HEK293 (cell line): Measurements from ENCODE around the gene TRAF1.

Experiments used
- CTCF ChIA-PET: fragments of 350-600 bp; formaldehyde crosslinking; extraction: SDS; loops from one replicate; lab custom pipeline; 2021; ENCODE audit warnings: antibody characterized with exemption; lab: Yijun Ruan, JAX
- POLR2A ChIA-PET: fragments of 300-600 bp; formaldehyde crosslinking; extraction: SDS; loops from one replicate; lab custom pipeline; 2020; ENCODE audit warnings: antibody characterized with exemption, inconsistent platforms; lab: Yijun Ruan, JAX
- H3K27ac ChIP-seq: fragments of 200-500 bp; sonication (Bioruptor generic); 2 replicates; pipeline ENCODE4 v1.5.1; 2014; ENCODE audit warnings: low read depth, low read length, control low read depth, inconsistent platforms; ENCODE audit errors: extremely low read depth
- H3K36me3 ChIP-seq, 2 experiments: fragments of 200-500 bp in 1 of 2; sonication (Bioruptor generic) in 1 of 2; 1 replicate in 1 of 2; 2 replicates in 1 of 2; pipeline ENCODE4 v1.5.1; 2014 to 2017; ENCODE audit warnings: inconsistent platforms in 2 of 2, low read length in 2 of 2; ENCODE audit not compliant: control insufficient read depth in 2 of 2, insufficient read depth in 1 of 2
- H3K4me1 ChIP-seq: fragments of 200-500 bp; sonication (Bioruptor generic); 2 replicates; pipeline ENCODE4 v1.5.1; 2014; ENCODE audit warnings: mild to moderate bottlenecking, low read length, inconsistent platforms; ENCODE audit not compliant: control insufficient read depth, insufficient read depth
- H3K4me3 ChIP-seq: 2 replicates; pipeline ENCODE4 v1.5.1; 2011; ENCODE audit warnings: low read depth, mild to moderate bottlenecking, control low read depth, low read length, moderate library complexity
- H3K9me3 ChIP-seq: fragments of 200-500 bp; sonication (Bioruptor generic); 2 replicates; pipeline ENCODE4 v1.5.1; 2014; ENCODE audit warnings: low read depth, low read length, inconsistent platforms; ENCODE audit not compliant: control insufficient read depth, insufficient read depth
- OVOL3 ChIP-seq: fragments of 450-650 bp; formaldehyde crosslinking; IDR thresholded peaks from 2 replicates; pipeline ENCODE4 v1.5.1; 2016; ENCODE audit warnings: missing biosample characterization, missing genetic modification characterization
- PRDM4 ChIP-seq: fragments of 450-650 bp; formaldehyde crosslinking; IDR thresholded peaks from 2 replicates; pipeline ENCODE4 v1.5.1; 2017; ENCODE audit warnings: missing biosample characterization, missing genetic modification characterization
- SALL2 ChIP-seq: fragments of 450-650 bp; formaldehyde crosslinking; IDR thresholded peaks from 2 replicates; pipeline ENCODE4 v1.5.0; 2017; ENCODE audit warnings: missing biosample characterization, mild to moderate bottlenecking, missing genetic modification characterization, borderline replicate concordance
- SCRT1 ChIP-seq: fragments of 450-650 bp; formaldehyde crosslinking; IDR thresholded peaks from 2 replicates; pipeline ENCODE4 v1.5.1; 2016; ENCODE audit warnings: missing biosample characterization, missing genetic modification characterization, borderline replicate concordance
- SCRT2 ChIP-seq: fragments of 450-650 bp; formaldehyde crosslinking; IDR thresholded peaks from 2 replicates; pipeline ENCODE4 v1.5.1; 2016; ENCODE audit warnings: missing biosample characterization, missing genetic modification characterization
- SP2 ChIP-seq: fragments of 450-650 bp; formaldehyde crosslinking; IDR thresholded peaks from 2 replicates; pipeline ENCODE4 v1.5.1; 2016; ENCODE audit warnings: missing biosample characterization, missing genetic modification characterization
- ZBTB48 ChIP-seq: fragments of 450-650 bp; formaldehyde crosslinking; IDR thresholded peaks from 2 replicates; pipeline ENCODE4 v1.5.1; 2016; ENCODE audit warnings: missing biosample characterization, missing genetic modification characterization
- ZNF140 ChIP-seq: fragments of 450-650 bp; formaldehyde crosslinking; IDR thresholded peaks from 2 replicates; pipeline ENCODE4 v1.5.1; 2016; ENCODE audit warnings: missing biosample characterization, missing genetic modification characterization
- ZNF18 ChIP-seq: fragments of 450-650 bp; formaldehyde crosslinking; IDR thresholded peaks from 2 replicates; pipeline ENCODE4 v1.5.1; 2016; ENCODE audit warnings: missing biosample characterization, missing genetic modification characterization
- ZNF324 ChIP-seq: fragments of 450-650 bp; formaldehyde crosslinking; IDR thresholded peaks from 2 replicates; pipeline ENCODE4 v1.5.1; 2016; ENCODE audit warnings: missing biosample characterization, missing genetic modification characterization
- ZNF488 ChIP-seq: fragments of 450-650 bp; formaldehyde crosslinking; IDR thresholded peaks from 2 replicates; pipeline ENCODE4 v1.5.1; 2016; ENCODE audit warnings: missing biosample characterization, missing genetic modification characterization
- ZNF548 ChIP-seq: fragments of 450-650 bp; formaldehyde crosslinking; IDR thresholded peaks from 2 replicates; pipeline ENCODE4 v1.5.1; 2016; ENCODE audit warnings: missing biosample characterization, missing genetic modification characterization
- ZNF621 ChIP-seq: fragments of 450-650 bp; formaldehyde crosslinking; IDR thresholded peaks from 2 replicates; pipeline ENCODE4 v1.5.1; 2017; ENCODE audit warnings: missing biosample characterization, missing genetic modification characterization
- ZNF626 ChIP-seq: fragments of 450-650 bp; sonication (Bioruptor Pico); formaldehyde crosslinking; IDR thresholded peaks from 2 replicates; pipeline ENCODE4 v1.5.1; 2018; ENCODE audit warnings: missing biosample characterization, missing genetic modification characterization, inconsistent platforms
- ZNF654 ChIP-seq: fragments of 450-650 bp; formaldehyde crosslinking; IDR thresholded peaks from 2 replicates; pipeline ENCODE4 v1.5.1; 2016; ENCODE audit warnings: low read depth, missing biosample characterization, missing genetic modification characterization
- ZNF664 ChIP-seq: fragments of 450-650 bp; formaldehyde crosslinking; IDR thresholded peaks from 2 replicates; pipeline ENCODE4 v1.5.1; 2016; ENCODE audit warnings: missing biosample characterization, missing genetic modification characterization
- ZNF670 ChIP-seq: fragments of 450-650 bp; formaldehyde crosslinking; IDR thresholded peaks from 2 replicates; pipeline ENCODE4 v1.5.1; 2016; ENCODE audit warnings: missing biosample characterization, missing genetic modification characterization, low read depth
- ZNF747 ChIP-seq: fragments of 450-650 bp; formaldehyde crosslinking; IDR thresholded peaks from 2 replicates; pipeline ENCODE4 v1.5.1; 2016; ENCODE audit warnings: missing biosample characterization, missing genetic modification characterization
- ZNF76 ChIP-seq: fragments of 450-650 bp; formaldehyde crosslinking; IDR thresholded peaks from 2 replicates; pipeline ENCODE4; 2016; ENCODE audit warnings: low read depth, missing biosample characterization, missing genetic modification characterization, borderline replicate concordance
- ZNF776 ChIP-seq: fragments of 450-650 bp; formaldehyde crosslinking; IDR thresholded peaks from 2 replicates; pipeline ENCODE4 v1.5.0; 2017; ENCODE audit warnings: missing biosample characterization, missing genetic modification characterization, borderline replicate concordance
- ZSCAN23 ChIP-seq: fragments of 450-650 bp; formaldehyde crosslinking; IDR thresholded peaks from 2 replicates; pipeline ENCODE4 v1.5.1; 2016; ENCODE audit warnings: missing biosample characterization, missing genetic modification characterization

TRAF1 gene

GRCh38 chr9:120928015-120928482, 1.5 kb upstream of the TRAF1 start (continued):
- TF ChIP-seq OVOL3 (tag by site-specific recombination) (no peak), ZNF324 (tag by site-specific recombination) (no peak), ZBTB48 (tag by site-specific recombination) (no peak), PRDM4 (tag by site-specific recombination) (no peak)

- POLR2A ChIA-PET, result no interaction called here
- no peak overlapping the region for H3K4me3 ChIP-seq
- CTCF ChIA-PET, result interaction anchor here (1.2 to 1.5 kb wide), 2 partner anchors 9 to 172 kb away, joined by 3 to 4 read pairs; no protein-coding TSS in a partner anchor
- H3K36me3 ChIP-seq, result no peaks in the 10 kb centered on the region
- H3K9me3 ChIP-seq, result no peaks in the 10 kb centered on the region
- no peak for TF ChIP-seq ZNF621 (tag by site-specific recombination)
- TF ChIP-seq ZNF140 (tag by site-specific recombination), result no peak
- TF ChIP-seq ZNF76 (tag by site-specific recombination), result no peak
- no peak for TF ChIP-seq ZNF626
- no peak for TF ChIP-seq SP2
- TF ChIP-seq ZNF548 (tag by site-specific recombination), result no peak
- TF ChIP-seq SCRT2, result peak; percentile 72
- no peak for TF ChIP-seq ZNF654 (tag by site-specific recombination)
- TF ChIP-seq ZNF776 (tag by site-specific recombination), result no peak
- TF ChIP-seq ZNF664, result peak; percentile 87
- no peak for TF ChIP-seq ZSCAN23 (tag by site-specific recombination)
- TF ChIP-seq ZNF488 (tag by site-specific recombination), result no peak
- TF ChIP-seq SCRT1, result 0 out of 2 replicates have a peak, but pooled peaks have one; percentile 28
- no peak for TF ChIP-seq ZNF670
- no peak for TF ChIP-seq ZNF324 (tag by site-specific recombination)
- no peak for TF ChIP-seq ZNF18 (tag by site-specific recombination)
- TF ChIP-seq ZNF747 (tag by site-specific recombination), result no peak
- no peak for TF ChIP-seq SALL2
- H3K27ac ChIP-seq, result no peak overlapping the region
- no peaks in the 10 kb centered on the region for H3K4me1 ChIP-seq
Observed at GRCh38 chr9:120927269-120928014, 846 bp upstream of the TRAF1 start.
